Sigmoid colon (tissue), 4 donors: Measurements from ENCODE around the gene RABGAP1L.
"Not testable (repeated sequence)": the region's sequence is repeated elsewhere in the genome, so short reads cannot be mapped to it uniquely, and the experiment has no call there.

Experiments
- CTCF ChIP-seq, 4 experiments: fragments of 450-650 bp in 3 of 4; fragments of 200-600 bp in 1 of 4; IDR thresholded peaks; one replicate each; pipeline ENCODE4 v1.5.1; 2016 to 2019; ENCODE audit warnings: antibody characterized with exemption in 4 of 4, mild to moderate bottlenecking in 3 of 4, moderate library complexity in 2 of 4
- EP300 ChIP-seq, 4 donors: sonication (generic); formaldehyde crosslinking; IDR thresholded peaks; one replicate each; pipeline ENCODE4 v1.6.1; 2017; ENCODE audit warnings: antibody characterized with exemption in 4 of 4
- POLR2AphosphoS5 ChIP-seq, 4 donors: sonication (generic); formaldehyde crosslinking; IDR thresholded peaks; one replicate each; pipeline ENCODE4 v1.6.1; 2017; ENCODE audit warnings: antibody characterized with exemption in 4 of 4

- not testable (repeated sequence) for TF ChIP-seq CTCF, POLR2AphosphoS5, EP300 (IDR thresholded peaks at IDR 0.05)
Observed at GRCh38 chr1:174143727-174144396, 15.5 kb upstream of the RABGAP1L start.
